ENCODE results near the gene ADCY2. TPM values are rescaled to one million over a fixed set of nuclear protein-coding genes. Genes with fewer than 3 reads are reported as not detected.

The ADCY2 gene
- total RNA-seq, 1 donor from 2014 or later: 2.4 TPM

DNA sequence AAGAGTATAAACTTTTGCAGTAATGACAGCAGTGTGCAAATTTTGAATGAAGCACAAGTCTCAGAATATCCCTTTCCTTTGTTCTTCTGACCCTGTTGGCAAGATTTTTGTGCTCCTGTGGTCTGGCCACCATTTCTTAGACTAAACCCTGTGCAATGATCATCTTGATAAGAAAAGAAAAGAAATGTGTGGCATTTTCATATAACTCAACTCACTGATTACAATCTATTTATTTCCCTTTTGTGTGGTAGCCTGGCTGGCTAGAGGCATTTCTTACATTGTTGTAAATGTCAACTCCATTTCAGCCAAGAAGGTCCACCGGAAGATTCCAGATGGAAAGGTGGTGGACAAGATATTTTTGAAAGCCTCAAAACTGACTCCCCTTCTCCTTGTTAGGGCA, 41.9 kb downstream of the ADCY2 start:
- DNase-seq (ENCODE audit: low spot score): no peak

DNA sequence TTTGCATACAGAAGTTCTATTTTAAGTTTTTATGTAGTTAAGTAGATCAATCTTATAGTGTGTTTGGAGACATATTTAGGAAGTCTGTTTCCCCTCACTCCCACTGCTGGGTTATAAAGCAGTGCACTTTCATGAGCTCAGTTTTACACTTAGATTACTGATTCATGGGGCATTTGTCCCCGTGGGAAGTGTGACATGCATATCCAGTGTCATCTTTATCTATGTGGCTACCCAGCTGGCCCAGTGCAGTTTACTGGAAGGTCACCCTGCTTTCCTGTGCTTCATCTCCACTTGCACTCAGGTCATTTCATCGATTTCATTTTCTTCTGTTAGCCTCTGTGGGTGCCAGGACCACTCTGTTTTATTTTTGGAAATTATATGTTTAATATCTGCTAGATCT, 49.1 kb downstream of the ADCY2 start:
- no peak for DNase-seq (ENCODE audit: low spot score)

- no peak for DNase-seq (ENCODE audit: low spot score)
Measured at GRCh38 chr5:7445831-7446230, 49.9 kb downstream of the ADCY2 start.

DNA sequence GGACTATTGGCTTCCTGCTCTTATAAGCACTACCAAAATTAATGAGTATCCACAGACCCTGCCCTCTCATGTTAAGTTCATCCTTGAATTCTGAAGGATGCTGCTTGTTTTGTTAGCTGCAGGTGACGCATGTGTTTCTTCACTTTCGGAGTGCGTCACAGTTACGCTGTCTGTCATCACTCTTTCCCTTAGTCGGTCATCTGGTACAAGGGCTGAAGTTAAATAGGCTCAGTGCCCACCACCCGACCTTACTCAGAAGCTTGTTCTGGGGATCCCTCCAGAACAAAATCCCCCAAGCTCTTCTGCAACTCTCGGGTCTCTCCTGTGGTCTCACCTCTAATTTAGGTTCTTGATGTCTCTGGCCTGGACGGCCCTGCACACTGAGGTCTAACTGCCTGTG, 51.0 kb downstream of the ADCY2 start:
- DNase-seq (ENCODE audit: low spot score): no peak

DNA sequence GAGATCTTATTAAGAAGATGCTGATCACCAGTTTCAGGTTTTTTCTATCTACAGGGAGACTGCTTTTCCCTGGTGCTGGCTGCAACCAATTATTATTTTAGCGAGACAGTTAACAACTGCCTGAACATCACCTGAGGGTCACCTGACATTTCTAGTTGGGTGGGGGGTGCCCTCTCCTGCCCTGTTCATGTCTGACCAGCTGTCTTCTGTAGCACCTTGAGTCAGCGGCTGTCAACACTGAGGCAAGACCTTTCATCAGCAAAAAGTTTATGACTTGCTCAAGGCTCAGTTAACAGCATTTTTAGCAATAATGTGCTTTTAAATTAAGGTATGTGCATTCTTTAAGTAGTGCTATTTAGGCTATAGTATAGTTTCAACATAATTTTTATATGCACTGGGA, 58.0 kb downstream of the ADCY2 start:
- no peak for DNase-seq (ENCODE audit: low spot score)

- DNase-seq (ENCODE audit: low spot score): no peak
Measured at GRCh38 chr5:7456206-7456605, 60.3 kb downstream of the ADCY2 start.

GRCh38 chr5:7461371-7461770, 65.4 kb downstream of the ADCY2 start:
- no peak for DNase-seq (ENCODE audit: low spot score)

GRCh38 chr5:7462758-7463157, 66.8 kb downstream of the ADCY2 start:
- DNase-seq (ENCODE audit: low spot score): no peak

DNA sequence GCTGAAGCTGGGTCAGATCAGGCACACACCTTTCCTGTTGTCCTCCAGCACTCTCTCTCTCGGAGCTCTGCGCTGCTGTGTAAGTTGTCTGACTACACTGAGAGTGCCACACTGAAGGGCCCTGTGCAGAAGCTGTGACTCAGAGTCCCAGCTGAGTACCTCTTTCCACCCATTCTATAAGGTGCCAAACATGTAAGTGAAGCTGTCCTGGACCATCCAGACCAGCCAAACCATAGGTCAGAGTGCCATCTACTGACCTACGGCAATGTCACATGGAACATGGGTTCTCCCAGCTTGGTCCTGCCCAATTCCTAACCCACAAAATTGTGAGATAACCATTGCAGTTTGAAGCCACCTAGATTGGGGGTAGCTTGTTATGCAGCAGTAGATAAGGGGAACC, 68.2 kb downstream of the ADCY2 start:
- DNase-seq (ENCODE audit: low spot score): no peak

- no peak for DNase-seq (ENCODE audit: low spot score)
Measured at GRCh38 chr5:7467179-7467578, 71.2 kb downstream of the ADCY2 start.

GRCh38 chr5:7468742-7469141, 72.8 kb downstream of the ADCY2 start:
- DNase-seq (ENCODE audit: low spot score): no peak

DNA sequence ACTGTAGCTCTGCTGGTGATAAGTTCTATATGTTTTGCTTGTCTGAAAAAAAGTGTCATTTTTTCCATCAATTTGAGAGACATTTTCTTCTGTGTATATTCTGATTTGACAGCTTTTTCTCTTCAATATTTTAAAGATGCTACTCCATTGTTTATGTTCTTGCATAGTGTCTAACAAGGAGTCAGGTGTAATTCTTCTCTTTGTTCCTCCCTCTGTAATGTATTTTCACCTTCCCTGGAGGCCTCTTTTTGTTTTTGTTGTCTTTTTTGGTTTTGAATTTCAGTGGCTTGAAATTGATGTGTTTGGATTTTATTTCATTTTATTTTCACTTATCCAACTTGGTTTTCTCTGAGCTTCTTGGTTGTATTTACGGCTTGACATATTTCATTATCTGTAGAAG, 75.8 kb downstream of the ADCY2 start:
- no peak for DNase-seq (ENCODE audit: low spot score)

GRCh38 chr5:7473115-7473514, 77.2 kb downstream of the ADCY2 start:
- no peak for DNase-seq (ENCODE audit: low spot score)

DNA sequence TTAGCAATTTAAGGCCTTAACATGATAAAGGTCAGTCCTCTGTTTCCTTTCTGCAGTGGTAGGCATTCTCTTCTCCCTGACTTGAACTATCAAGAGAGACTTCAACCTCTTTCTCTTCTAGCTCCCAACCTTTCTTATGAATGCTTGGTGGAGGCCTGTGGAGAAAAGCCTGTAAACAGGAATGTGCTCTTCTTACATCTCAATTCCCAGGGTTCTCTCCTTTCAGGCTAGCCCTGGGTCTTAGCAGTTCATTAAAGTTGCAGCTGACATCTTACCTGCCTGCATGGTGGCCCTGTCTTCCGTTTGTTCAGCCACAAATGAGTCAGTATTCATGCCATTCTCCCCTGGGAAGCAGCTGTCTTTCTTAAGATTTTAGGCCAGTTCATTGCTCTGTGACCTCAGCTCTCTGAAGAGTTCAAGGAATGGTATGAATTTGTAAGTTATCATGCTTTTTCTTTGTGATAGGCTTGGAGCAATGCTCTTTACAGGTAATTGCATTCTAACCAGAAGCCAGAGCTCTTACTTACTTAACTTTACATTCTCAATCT, 77.8 kb downstream of the ADCY2 start:
- DNase-seq (ENCODE audit: low spot score): no peak

GRCh38 chr5:7474821-7475403, 79.0 kb downstream of the ADCY2 start:
- no peak for DNase-seq (ENCODE audit: low spot score)

DNA sequence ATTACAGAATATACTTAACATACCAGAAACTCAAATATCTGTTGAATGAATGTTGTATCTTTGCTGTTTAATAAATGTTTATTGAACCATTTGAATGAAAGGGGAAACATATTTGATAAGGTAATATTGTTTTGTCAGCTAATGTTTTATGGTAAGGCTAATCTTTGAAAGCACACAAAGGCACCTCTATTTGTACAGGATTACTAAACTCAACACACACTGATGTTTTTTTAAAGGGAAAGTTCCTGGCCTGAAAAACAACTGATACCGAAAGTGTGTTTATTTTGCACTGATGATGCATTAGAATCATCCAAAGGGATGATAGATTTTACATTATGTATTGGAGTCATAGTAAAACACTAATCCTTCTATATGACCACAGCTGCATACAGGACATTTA, 82.5 kb downstream of the ADCY2 start:
- DNase-seq (ENCODE audit: low spot score): no peak

GRCh38 chr5:7488734-7489133, 92.8 kb downstream of the ADCY2 start:
- no peak for DNase-seq (ENCODE audit: low spot score)

DNA sequence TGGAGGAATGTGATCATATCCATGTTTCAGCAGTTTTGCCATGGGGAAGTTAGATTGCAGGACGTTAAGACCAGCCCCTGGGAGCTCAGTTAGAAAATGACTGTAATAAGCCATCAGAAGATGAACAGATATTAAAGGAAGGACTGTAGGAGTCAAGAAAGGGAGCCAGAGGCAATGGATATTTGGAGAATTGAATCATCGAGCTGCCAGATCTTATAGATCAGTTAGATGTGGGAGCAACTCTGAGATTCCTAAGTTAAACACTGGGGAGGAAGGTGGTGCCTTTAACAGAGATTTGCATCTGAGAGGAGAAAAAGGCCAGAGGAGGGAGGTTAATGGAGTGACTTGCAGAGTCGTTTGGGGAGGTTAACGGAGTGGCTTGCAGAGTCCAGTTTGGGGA, 96.4 kb downstream of the ADCY2 start:
- DNase-seq (ENCODE audit: low spot score): no peak

- no peak for DNase-seq (ENCODE audit: low spot score)
Measured at GRCh38 chr5:7493081-7493480, 97.1 kb downstream of the ADCY2 start.

- no peak for DNase-seq (ENCODE audit: low spot score)
Measured at GRCh38 chr5:7493622-7494021, 97.7 kb downstream of the ADCY2 start.

- no peak for DNase-seq (ENCODE audit: low spot score)
Measured at GRCh38 chr5:7494481-7495130, 98.7 kb downstream of the ADCY2 start.

- no peak for DNase-seq (ENCODE audit: low spot score)
Measured at GRCh38 chr5:7495131-7495517, 99.2 kb downstream of the ADCY2 start.

DNA sequence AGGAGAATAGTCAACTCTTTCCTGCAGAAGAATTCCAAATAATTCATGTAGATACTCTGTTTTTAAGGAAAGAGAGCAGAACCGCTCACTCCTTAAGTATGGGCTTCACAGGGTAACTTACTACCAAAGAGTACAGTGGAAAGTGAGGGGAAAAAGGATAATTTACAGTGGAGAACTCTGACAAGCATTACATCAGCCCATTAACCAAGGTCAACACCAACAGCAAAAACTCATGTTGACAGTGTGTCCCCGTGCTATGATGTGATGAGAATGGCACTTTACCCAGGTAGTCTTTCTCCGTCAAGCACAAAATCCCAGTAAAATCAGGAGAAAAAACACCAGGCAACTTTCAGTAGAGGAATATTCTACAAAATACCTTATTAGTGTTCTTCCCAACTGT, 104.3 kb downstream of the ADCY2 start:
- DNase-seq (ENCODE audit: low spot score): no peak

GRCh38 chr5:7501061-7501460, 105.1 kb downstream of the ADCY2 start:
- DNase-seq (ENCODE audit: low spot score): no peak
